ENCODE results near the gene CRMP1. TPM values are rescaled to one million over a fixed set of nuclear protein-coding genes. Genes with fewer than 3 reads are reported as not detected.
A peak's percentile ranks its signal among the peaks of the same experiment; 100 is the strongest.

CRMP1 gene
- total RNA-seq, 6 donors from 2014 or later = 0.89 to 5.7 (median 2.0) TPM

DNA sequence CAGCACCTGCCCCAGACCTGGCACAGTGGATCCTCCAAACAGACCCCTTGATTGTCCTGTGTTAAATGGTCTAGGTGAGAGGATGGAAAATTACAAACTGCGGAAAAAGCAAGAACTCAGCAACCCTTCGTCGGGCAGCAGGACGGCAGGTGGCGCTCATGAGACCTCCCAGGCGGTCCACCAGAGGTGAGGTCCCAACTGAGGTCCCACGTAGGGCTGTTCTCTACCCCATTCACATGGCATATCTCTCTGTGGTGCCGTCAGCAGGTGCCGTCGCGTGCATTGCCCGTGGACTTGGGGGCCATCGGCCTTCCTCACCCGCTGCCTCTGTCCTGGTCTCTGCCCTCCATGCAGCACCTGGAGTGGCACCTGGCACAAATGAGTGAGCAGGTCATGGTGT is 88.2 kb downstream of the CRMP1 start:
- DNase-seq (peak in 1 of 2 donors; percentile 54), ATAC-seq (ENCODE audit: low FRiP score in 2 of 2) (peak in 1 of 2 donors; percentile 14)
- TF ChIP-seq POLR2AphosphoS5 (IDR thresholded peaks at IDR 0.05) (no peak), EP300 (IDR thresholded peaks at IDR 0.05) (no peak), POLR2A (IDR thresholded peaks at IDR 0.05) (no peak)
- TF ChIP-seq, protein P1, sequence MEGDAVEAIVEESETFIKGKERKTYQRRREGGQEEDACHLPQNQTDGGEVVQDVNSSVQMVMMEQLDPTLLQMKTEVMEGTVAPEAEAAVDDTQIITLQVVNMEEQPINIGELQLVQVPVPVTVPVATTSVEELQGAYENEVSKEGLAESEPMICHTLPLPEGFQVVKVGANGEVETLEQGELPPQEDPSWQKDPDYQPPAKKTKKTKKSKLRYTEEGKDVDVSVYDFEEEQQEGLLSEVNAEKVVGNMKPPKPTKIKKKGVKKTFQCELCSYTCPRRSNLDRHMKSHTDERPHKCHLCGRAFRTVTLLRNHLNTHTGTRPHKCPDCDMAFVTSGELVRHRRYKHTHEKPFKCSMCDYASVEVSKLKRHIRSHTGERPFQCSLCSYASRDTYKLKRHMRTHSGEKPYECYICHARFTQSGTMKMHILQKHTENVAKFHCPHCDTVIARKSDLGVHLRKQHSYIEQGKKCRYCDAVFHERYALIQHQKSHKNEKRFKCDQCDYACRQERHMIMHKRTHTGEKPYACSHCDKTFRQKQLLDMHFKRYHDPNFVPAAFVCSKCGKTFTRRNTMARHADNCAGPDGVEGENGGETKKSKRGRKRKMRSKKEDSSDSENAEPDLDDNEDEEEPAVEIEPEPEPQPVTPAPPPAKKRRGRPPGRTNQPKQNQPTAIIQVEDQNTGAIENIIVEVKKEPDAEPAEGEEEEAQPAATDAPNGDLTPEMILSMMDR (IDR thresholded peaks at IDR 0.05) = no peak
- H3K9me3 ChIP-seq = no peaks in the 10 kb centered on the region
- WGBS, 2 donors = 90 to 98% methylated on average over 7 to 14 of the region's 14 CpGs
- H3K27ac ChIP-seq = no peak overlapping the region
- H3K4me1 ChIP-seq = no peaks in the 10 kb centered on the region
- H3K27me3 ChIP-seq = no peaks in the 10 kb centered on the region
- H3K4me3 ChIP-seq = no peak overlapping the region
- H3K36me3 ChIP-seq = peaks cover 2 to 36% (median 16%) of the 10 kb centered on the region in 4 donors

DNA sequence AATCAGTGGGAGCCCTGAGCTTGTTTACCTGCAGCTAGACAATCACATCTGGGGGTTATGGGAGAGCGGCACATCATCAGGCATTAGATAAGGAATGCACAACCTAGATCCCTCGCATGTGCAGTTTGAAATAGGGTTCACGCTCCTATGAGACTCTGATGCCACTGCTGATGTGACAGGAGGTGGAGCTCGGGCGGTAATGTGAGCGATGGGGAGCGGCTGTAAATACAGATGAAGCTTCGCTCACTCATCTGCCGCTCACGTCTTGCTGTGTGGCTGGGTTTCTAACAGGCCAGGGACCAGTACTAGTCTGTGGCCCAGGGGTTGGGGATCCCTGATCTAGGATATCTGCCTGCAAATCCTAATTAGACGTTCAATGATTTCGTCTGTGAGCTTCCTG is 90.3 kb downstream of the CRMP1 start:
- Histone ChIP-seq H3K27me3 (no peaks in the 10 kb centered on the region), H3K36me3 (peaks cover 0 to 32% (median 8%) of the 10 kb centered on the region in 4 donors), H3K4me3 (no peak overlapping the region), H3K27ac (no peak overlapping the region), H3K9me3 (no peaks in the 10 kb centered on the region), H3K4me1 (no peaks in the 10 kb centered on the region)
- TF ChIP-seq, protein P1 (IDR thresholded peaks at IDR 0.05) = no peak
- TF ChIP-seq POLR2AphosphoS5 (IDR thresholded peaks at IDR 0.05) (no peak), EP300 (IDR thresholded peaks at IDR 0.05) (no peak), POLR2A (IDR thresholded peaks at IDR 0.05) (no peak)
- no peak for ATAC-seq (ENCODE audit: low FRiP score in 2 of 2)
- WGBS, 2 donors = 93 to 99% methylated on average over 12 of the region's 12 CpGs
- no peak for DNase-seq

DNA sequence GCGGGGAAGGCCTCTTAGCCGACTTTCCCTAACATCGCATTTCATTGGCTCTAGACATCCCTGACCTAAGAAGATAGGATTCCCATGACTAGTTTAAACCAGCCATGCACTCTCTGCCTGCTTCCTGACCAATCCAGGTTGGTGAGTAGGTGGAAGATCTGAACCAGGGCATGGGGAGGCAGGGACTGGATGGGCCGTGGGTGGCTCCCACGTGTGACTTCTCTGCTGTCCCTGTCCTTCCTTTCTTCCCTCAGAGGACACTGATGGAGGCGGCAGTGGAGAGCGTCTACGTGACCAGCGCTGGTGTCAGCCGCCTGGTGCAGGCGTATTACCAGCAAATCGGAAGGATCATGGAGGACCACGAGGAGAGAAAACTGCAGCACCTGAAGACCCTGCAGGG is 91.2 kb downstream of the CRMP1 start:
- H3K36me3 ChIP-seq = peaks cover 0 to 39% (median 11%) of the 10 kb centered on the region in 4 donors
- whole genome bisulfite sequencing, 2 donors = 96% methylated on average over 13 of the region's 13 CpGs

DNA sequence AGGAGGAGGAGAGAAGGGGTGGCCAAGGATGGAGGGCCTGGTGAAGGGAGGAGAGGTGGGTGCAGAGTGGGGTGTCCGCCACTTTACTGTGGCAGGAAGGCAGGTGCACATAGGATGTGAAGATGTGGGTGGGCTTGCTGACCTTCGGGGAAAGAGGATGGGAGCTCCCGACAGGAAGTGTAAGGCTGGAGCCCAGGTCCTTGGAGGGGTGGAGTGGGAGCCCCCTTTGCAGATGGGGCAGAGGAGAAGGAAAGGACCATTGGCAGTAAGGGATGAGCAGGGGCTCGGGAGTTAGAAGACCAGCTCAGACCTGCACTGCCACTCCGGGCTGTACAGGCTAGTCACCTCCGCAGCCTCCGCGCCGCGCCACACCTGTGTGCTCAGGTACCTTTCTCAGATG is 92.4 kb downstream of the CRMP1 start:
- ATAC-seq (ENCODE audit: low FRiP score in 2 of 2) (no peak), DNase-seq (peak in 1 of 2 donors; percentile 9)
- no peak for TF ChIP-seq EP300 (IDR thresholded peaks at IDR 0.05)
- Histone ChIP-seq H3K4me3 (no peak overlapping the region), H3K27me3 (no peaks in the 10 kb centered on the region), H3K9me3 (no peaks in the 10 kb centered on the region), H3K27ac (no peak overlapping the region), H3K36me3 (peaks cover 0 to 40% (median 14%) of the 10 kb centered on the region in 4 donors), H3K4me1 (no peaks in the 10 kb centered on the region)
- 91 to 97% methylated on average over 10 of the region's 10 CpGs for WGBS, 2 donors

More for the DNA sequence above, 91.2 kb downstream of the CRMP1 start:
- DNase-seq (no peak), ATAC-seq (ENCODE audit: low FRiP score in 2 of 2) (no peak)
- Histone ChIP-seq H3K27me3 (no peaks in the 10 kb centered on the region), H3K27ac (no peak overlapping the region), H3K4me3 (no peak overlapping the region), H3K9me3 (no peaks in the 10 kb centered on the region), H3K4me1 (no peaks in the 10 kb centered on the region)
- TF ChIP-seq POLR2AphosphoS5 (IDR thresholded peaks at IDR 0.05) (no peak), POLR2A (IDR thresholded peaks at IDR 0.05) (no peak), EP300 (IDR thresholded peaks at IDR 0.05) (no peak)
- TF ChIP-seq, protein P1 (IDR thresholded peaks at IDR 0.05) = no peak

DNA sequence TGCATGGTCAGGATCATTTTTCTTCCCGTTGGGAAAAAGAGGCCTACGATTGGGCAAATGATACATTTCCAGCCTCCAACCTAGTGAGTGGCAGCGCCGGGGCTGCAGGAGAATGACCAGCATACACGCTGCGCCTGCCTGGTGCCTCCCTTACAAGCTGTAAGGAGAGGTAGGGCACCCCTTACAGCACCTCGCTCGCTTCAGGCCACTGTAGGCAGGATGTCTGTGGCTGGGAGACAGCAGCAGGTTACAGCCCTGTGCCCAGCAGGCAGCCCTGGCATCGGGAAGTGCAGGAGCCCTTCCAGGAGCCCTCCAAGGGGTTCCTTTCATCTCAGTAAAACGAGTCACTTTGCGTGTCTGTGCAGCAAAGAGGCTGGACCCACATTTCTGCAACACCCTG is 93.5 kb downstream of the CRMP1 start:
- H3K4me1 ChIP-seq = no peaks in the 10 kb centered on the region
- TF ChIP-seq, protein P1 (IDR thresholded peaks at IDR 0.05) = no peak
- TF ChIP-seq EP300 (IDR thresholded peaks at IDR 0.05) (no peak), POLR2A (IDR thresholded peaks at IDR 0.05) (no peak), POLR2AphosphoS5 (IDR thresholded peaks at IDR 0.05) (no peak)
- H3K4me3 ChIP-seq = no peak overlapping the region
- peak; percentile 15 to 33 for DNase-seq
- WGBS, 2 donors = 90 to 92% methylated on average over 10 to 11 of the region's 11 CpGs
- H3K9me3 ChIP-seq = no peaks in the 10 kb centered on the region
- H3K27ac ChIP-seq = no peak overlapping the region
- no peaks in the 10 kb centered on the region for H3K27me3 ChIP-seq
- H3K36me3 ChIP-seq = peaks cover 0 to 40% (median 10%) of the 10 kb centered on the region in 4 donors
- ATAC-seq (ENCODE audit: low FRiP score in 2 of 2) = no peak

Measured in upper lobe of left lung (tissue), 6 donors.